Prostate gland (tissue), 2 donors: ENCODE results near the gene FNDC7. TPM values are rescaled to one million over a fixed set of nuclear protein-coding genes. Genes with fewer than 3 reads are reported as not detected.
"Not testable (repeated sequence)": the region's sequence is repeated elsewhere in the genome, so short reads cannot be mapped to it uniquely, and the experiment has no call there.

Source experiments
- DNase-seq: peaks from one replicate; pipeline ENCODE4 v3.0.0-alpha.2; 2019; ENCODE audit warnings: low spot score
- H3K27ac ChIP-seq, 2 donors: fragments of 200-600 bp; sonication (generic); 2 replicates each; pipeline ENCODE4 v1.5.1; 2017 to 2019
- H3K27me3 ChIP-seq: fragments of 200-600 bp; sonication (generic); replicated peaks from 2 replicates; pipeline ENCODE4 v1.5.1; 2019; ENCODE audit not compliant: insufficient read depth
- H3K36me3 ChIP-seq, 2 donors: fragments of 200-600 bp; sonication (generic); 1 replicate in 1 of 2; 2 replicates in 1 of 2; pipeline versions ENCODE4 v1.5.1 to v1.8.1; 2017 to 2019
- H3K4me1 ChIP-seq: fragments of 200-600 bp; sonication (generic); replicated peaks from 2 replicates; pipeline ENCODE4 v1.5.1; 2019
- H3K4me3 ChIP-seq, 2 donors: fragments of 200-600 bp; sonication (generic); 2 replicates each; pipeline ENCODE4 v1.5.1; 2017 to 2019
- H3K9me3 ChIP-seq: fragments of 200-600 bp; sonication (generic); 2 replicates; pipeline ENCODE4 v1.5.1; 2017
- CTCF ChIP-seq, 4 experiments: fragments of 200-600 bp in 2 of 4; fragments of 450-650 bp in 2 of 4; sonication (generic) in 2 of 4; IDR thresholded peaks; 1 replicate in 3 of 4; 2 replicates in 1 of 4; pipeline ENCODE4 v1.5.1; 2016 to 2019; ENCODE audit warnings: antibody characterized with exemption in 4 of 4, mild to moderate bottlenecking in 2 of 4, moderate library complexity in 2 of 4
- POLR2A ChIP-seq: fragments of 450-650 bp; IDR thresholded peaks from one replicate; pipeline ENCODE4 v1.6.1; 2016; ENCODE audit warnings: antibody characterized with exemption, mild to moderate bottlenecking
- POLR2AphosphoS5 ChIP-seq: sonication (generic); formaldehyde crosslinking; IDR thresholded peaks from one replicate; pipeline ENCODE4 v1.6.1; 2017; ENCODE audit warnings: antibody characterized with exemption
- WGBS: methylation state at CpG from one replicate; pipeline ENCODE4 v1.1.5; 2018; 5-methylcytosine and 5-hydroxymethylcytosine counted together
- intact Hi-C: fragments of 100-400 bp; cut with DNase I; formaldehyde crosslinking; loops from one replicate; pipeline ENCODE4 v1.14.2; 2022
- total RNA-seq, 2 donors: library from RNA; depleted of rRNA; stranded (reverse); fragments of >200 nt; gene quantifications; one replicate each; pipeline ENCODE4 v1.1.0, GENCODE V29; 2016

Gene FNDC7
- total RNA-seq, 2 donors from 2014 or later = 3.3 TPM; not detected in 1

- Histone ChIP-seq H3K4me3 (no peak overlapping the region), H3K36me3 (no peaks in the 10 kb centered on the region), H3K4me1 (no peaks in the 10 kb centered on the region), H3K27me3 (no peaks in the 10 kb centered on the region), H3K27ac (no peak overlapping the region), H3K9me3 (no peaks in the 10 kb centered on the region)
- TF ChIP-seq POLR2A = no peak
- WGBS = 75% methylated on average over 4 of the region's 4 CpGs
- intact Hi-C loops = no loop called here
- DNase-seq = no peak
Observed at GRCh38 chr1:108678706-108679105, 34.0 kb upstream of the FNDC7 start.

GRCh38 chr1:108679586-108680213, 33.0 kb upstream of the FNDC7 start:
- no peaks in the 10 kb centered on the region for H3K9me3 ChIP-seq
- H3K27ac ChIP-seq = no peak overlapping the region
- WGBS = 75% methylated on average over 10 of the region's 10 CpGs
- H3K27me3 ChIP-seq = no peaks in the 10 kb centered on the region
- DNase-seq = no peak
- intact Hi-C loops = no loop called here
- no peak for TF ChIP-seq POLR2A
- TF ChIP-seq CTCF (IDR thresholded peaks at IDR 0.05) = no peak
- TF ChIP-seq POLR2AphosphoS5 = no peak
- no peaks in the 10 kb centered on the region for H3K36me3 ChIP-seq
- no peaks in the 10 kb centered on the region for H3K4me1 ChIP-seq
- no peak overlapping the region for H3K4me3 ChIP-seq

GRCh38 chr1:108681701-108682100, 31.0 kb upstream of the FNDC7 start:
- H3K4me1 ChIP-seq, DNase-seq, H3K9me3 ChIP-seq, intact Hi-C loops, H3K27me3 ChIP-seq, H3K4me3 ChIP-seq, H3K36me3 ChIP-seq, H3K27ac ChIP-seq: not testable (repeated sequence)
- 49% methylated on average over 4 of the region's 4 CpGs for WGBS

- DNase-seq = no peak
- Histone ChIP-seq H3K27ac (no peak overlapping the region), H3K27me3 (no peaks in the 10 kb centered on the region), H3K36me3 (no peaks in the 10 kb centered on the region), H3K4me3 (no peak overlapping the region), H3K4me1 (no peaks in the 10 kb centered on the region), H3K9me3 (no peaks in the 10 kb centered on the region)
- 84% methylated on average over 1 of the region's 1 CpG for WGBS
- TF ChIP-seq POLR2A (no peak), POLR2AphosphoS5 (no peak), CTCF (IDR thresholded peaks at IDR 0.05) (no peak)
- intact Hi-C loops = no loop called here
Observed at GRCh38 chr1:108685529-108685928, 27.2 kb upstream of the FNDC7 start.

- Histone ChIP-seq H3K27me3 (no peaks in the 10 kb centered on the region), H3K27ac (no peak overlapping the region), H3K36me3 (no peaks in the 10 kb centered on the region), H3K4me1 (no peaks in the 10 kb centered on the region), H3K4me3 (no peak overlapping the region), H3K9me3 (no peaks in the 10 kb centered on the region)
- intact Hi-C loops = no loop called here
- DNase-seq = no peak
- whole genome bisulfite sequencing = 29% methylated on average over 2 of the region's 2 CpGs
- TF ChIP-seq CTCF (IDR thresholded peaks at IDR 0.05) (no peak), POLR2A (no peak), POLR2AphosphoS5 (no peak)
Observed at GRCh38 chr1:108686614-108687313, 25.9 kb upstream of the FNDC7 start.
